ENCODE measurements around the gene MC3R.
"Not testable (repeated sequence)": the region's sequence is repeated elsewhere in the genome, so short reads cannot be mapped to it uniquely, and the experiment has no call there.

The MC3R gene

DNA sequence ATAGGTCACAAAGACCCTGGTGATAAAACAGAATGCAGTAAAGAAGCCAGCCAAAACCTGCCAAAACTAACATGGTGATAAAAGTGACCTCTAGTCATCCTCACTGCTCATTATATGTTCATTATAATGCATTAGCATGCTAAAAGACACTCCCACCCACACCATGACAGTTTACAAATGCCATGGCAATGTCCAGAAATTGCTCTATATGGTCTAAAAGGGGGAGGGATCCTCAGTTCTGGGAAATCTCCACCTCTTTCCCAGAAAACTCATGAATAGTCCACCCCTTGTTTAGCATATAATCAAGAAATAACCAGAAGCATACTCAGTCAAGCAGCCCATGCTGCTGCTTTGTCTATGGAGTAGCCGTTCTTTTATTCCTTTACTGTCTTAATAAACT, 40.4 kb upstream of the MC3R start:
- no peak for DNase-seq (ENCODE audit: low read depth)
- no peak overlapping the region for H3K4me3 ChIP-seq (ENCODE audit: low read depth, low read length)
- TF ChIP-seq, protein P1, sequence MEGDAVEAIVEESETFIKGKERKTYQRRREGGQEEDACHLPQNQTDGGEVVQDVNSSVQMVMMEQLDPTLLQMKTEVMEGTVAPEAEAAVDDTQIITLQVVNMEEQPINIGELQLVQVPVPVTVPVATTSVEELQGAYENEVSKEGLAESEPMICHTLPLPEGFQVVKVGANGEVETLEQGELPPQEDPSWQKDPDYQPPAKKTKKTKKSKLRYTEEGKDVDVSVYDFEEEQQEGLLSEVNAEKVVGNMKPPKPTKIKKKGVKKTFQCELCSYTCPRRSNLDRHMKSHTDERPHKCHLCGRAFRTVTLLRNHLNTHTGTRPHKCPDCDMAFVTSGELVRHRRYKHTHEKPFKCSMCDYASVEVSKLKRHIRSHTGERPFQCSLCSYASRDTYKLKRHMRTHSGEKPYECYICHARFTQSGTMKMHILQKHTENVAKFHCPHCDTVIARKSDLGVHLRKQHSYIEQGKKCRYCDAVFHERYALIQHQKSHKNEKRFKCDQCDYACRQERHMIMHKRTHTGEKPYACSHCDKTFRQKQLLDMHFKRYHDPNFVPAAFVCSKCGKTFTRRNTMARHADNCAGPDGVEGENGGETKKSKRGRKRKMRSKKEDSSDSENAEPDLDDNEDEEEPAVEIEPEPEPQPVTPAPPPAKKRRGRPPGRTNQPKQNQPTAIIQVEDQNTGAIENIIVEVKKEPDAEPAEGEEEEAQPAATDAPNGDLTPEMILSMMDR (IDR thresholded peaks at IDR 0.05; ENCODE audit: insufficient read depth, low read depth, low read length, missing control alignments), result no peak

DNA sequence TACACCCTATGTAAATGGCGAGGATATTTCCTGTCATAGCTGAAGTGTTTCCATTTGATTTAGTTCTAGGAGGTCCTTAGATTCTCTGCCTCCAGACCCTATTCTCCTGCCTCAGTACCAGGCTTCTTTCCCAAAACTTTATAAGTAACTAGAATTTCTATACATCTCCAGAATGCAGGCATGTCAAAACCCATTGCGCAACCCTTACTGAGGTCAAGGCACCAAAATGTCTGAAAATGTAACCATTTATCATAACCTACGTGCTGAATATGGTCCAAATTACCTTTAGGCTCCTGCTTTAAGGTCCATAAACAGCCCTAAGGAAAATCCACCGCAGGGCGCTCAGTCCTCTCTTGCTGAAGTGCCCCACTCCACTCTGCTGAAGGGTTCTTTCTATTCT, 37.5 kb upstream of the MC3R start:
- no peak overlapping the region for H3K4me3 ChIP-seq (ENCODE audit: low read depth, low read length)
- no peak for DNase-seq (ENCODE audit: low read depth)
- TF ChIP-seq, protein P1 (IDR thresholded peaks at IDR 0.05; ENCODE audit: insufficient read depth, low read depth, low read length, missing control alignments), result no peak

DNA sequence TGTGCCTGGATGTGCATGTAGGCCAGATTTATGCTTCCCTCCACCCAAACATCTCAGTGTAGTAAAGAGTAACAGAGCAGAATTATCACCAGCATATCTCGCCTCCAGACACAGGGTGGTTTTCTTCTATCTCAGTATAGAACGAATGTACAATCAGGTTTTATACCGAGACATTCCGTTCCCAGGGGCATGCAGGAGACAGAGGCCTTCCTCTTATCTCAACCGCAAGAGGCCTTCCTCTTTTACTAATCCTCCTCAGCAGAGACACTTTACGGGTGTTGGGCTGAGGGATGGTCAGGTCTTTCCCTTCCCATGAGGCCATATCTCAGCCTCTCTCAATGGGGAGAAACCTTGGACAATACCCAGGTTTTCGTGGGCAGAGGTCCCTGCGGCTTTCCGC, 36.4 kb upstream of the MC3R start:
- no peak for DNase-seq (ENCODE audit: low read depth)
- H3K4me3 ChIP-seq (ENCODE audit: low read depth, low read length), result no peak overlapping the region
- TF ChIP-seq, protein P1 (IDR thresholded peaks at IDR 0.05; ENCODE audit: insufficient read depth, low read depth, low read length, missing control alignments), result no peak

DNA sequence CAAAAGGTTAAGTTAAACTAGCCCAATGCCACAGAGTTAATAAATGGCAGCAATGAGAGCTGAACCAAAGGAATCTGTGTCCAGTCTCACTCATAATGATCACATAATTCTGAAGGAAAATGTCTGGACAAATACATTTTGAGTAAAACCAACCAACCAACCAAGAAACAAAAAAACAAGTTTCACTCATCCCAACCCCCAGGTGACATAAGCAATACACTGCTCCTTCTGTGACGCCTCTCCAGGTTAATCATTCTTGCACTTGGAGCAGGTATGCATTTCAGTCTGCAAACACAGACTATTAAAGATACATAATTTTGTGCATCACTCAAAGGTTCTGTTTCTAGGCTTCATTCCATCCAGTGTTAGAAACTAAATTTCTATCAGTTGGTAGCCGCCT, 35.2 kb upstream of the MC3R start:
- no peak for DNase-seq (ENCODE audit: low read depth)
- TF ChIP-seq, protein P1 (IDR thresholded peaks at IDR 0.05; ENCODE audit: insufficient read depth, low read depth, low read length, missing control alignments), result no peak
- no peak overlapping the region for H3K4me3 ChIP-seq (ENCODE audit: low read depth, low read length)

DNA sequence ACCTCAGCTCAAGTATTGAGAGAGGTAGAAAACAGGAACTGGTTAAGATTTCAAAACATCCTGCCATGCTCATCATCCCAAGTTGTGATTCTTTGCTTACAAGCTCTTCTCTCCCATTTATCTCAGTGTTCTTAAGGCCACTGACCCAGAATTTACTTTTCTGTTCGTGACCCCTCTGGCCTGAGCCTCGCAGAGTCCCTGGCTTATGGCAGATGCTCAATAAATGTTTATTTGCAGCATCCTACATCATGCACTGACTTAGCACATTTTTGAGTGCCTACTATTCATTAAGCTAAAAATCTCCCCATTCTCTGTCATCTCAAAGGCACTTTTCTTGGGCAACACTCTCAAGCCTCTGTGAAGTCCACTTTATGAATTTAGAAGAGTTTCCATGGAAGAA, 33.4 kb upstream of the MC3R start:
- TF ChIP-seq, protein P1 (IDR thresholded peaks at IDR 0.05; ENCODE audit: insufficient read depth, low read depth, low read length, missing control alignments), result no peak
- DNase-seq (ENCODE audit: low read depth), result no peak
- no peak overlapping the region for H3K4me3 ChIP-seq (ENCODE audit: low read depth, low read length)

DNA sequence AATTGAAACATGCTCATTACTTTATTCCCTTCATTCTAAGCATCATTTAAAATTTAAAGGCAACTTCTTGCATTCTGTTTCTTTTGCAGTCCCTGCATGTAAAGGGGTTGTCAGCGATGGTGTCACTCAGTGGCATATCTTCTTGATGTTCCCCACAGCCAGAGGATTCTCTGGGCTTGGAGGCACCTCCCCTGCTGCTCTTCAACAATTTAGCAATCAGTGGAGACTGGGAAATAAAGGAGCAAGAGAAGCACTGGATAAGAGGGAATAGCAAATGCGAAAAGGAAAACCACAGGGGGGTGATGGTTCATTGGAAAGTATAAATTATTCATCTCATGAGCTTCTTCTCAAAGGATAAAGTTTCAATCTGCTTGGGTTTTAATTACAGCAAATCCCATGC, 30.7 kb upstream of the MC3R start:
- no peak overlapping the region for H3K4me3 ChIP-seq (ENCODE audit: low read depth, low read length)
- no peak for DNase-seq (ENCODE audit: low read depth)
- TF ChIP-seq, protein P1 (IDR thresholded peaks at IDR 0.05; ENCODE audit: insufficient read depth, low read depth, low read length, missing control alignments), result no peak

DNA sequence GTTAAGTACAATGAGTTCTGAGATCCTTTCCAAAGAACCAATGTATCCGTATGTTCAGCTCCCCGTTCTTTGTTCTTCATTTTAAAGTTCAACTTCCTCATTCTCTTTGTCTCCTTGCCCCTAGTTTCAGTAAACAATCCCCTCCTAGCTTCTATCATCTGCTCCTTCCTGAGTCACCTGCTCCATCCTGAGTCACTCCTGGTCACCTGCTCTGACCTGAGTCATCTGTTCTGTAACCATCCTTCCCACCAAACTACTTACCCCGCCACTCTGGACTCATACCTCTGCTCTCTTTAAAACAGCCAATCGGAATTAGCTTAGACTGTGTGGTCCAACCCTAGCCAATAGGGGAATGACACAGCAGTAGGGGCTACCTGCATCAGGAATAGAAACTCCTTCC, 27.3 kb upstream of the MC3R start:
- H3K4me3 ChIP-seq (ENCODE audit: low read depth, low read length); DNase-seq (ENCODE audit: low read depth): not testable (repeated sequence)

DNA sequence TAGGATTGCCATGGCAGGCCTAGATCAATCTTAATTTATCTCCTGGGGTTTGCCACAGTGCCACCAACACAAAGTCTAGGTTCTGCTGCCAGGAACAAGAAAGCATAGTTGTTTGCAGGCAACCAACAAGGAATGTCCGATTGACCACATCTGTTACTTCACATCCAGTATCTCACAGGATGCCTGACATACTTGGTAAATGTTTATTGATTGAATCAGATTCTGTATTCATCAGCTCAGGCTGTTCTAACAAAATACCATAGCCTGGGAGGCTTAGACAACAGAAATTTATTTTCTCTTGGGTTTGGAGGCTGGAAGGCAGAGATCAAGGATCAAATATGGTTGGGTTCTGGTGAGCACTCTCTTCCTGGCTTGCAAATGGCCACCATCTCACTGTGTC, 26.3 kb upstream of the MC3R start:
- no peak overlapping the region for H3K4me3 ChIP-seq (ENCODE audit: low read depth, low read length)
- TF ChIP-seq, protein P1 (IDR thresholded peaks at IDR 0.05; ENCODE audit: insufficient read depth, low read depth, low read length, missing control alignments), result no peak
- no peak for DNase-seq (ENCODE audit: low read depth)
